Trophoblast cell (in vitro differentiated cells and primary cell): ENCODE measurements around the gene CTNNA3.
"Not testable (repeated sequence)": the region's sequence is repeated elsewhere in the genome, so short reads cannot be mapped to it uniquely, and the experiment has no call there.

Source experiments
- DNase-seq, 2 donors: peaks; one replicate each; pipeline ENCODE4 v3.0.0-alpha.2; 2016
- H2AFZ ChIP-seq: 2 replicates; pipeline ENCODE4 v1.6.1; 2013; ENCODE audit warnings: low read length, moderate library complexity, mild to moderate bottlenecking; ENCODE audit not compliant: insufficient read depth, poor library complexity
- H2AK5ac ChIP-seq: 2 replicates; pipeline ENCODE4 v1.6.1; 2013; ENCODE audit warnings: mild to moderate bottlenecking, low read length
- H2BK120ac ChIP-seq: 2 replicates; pipeline ENCODE4 v1.6.1; 2013; ENCODE audit warnings: low read length, mild to moderate bottlenecking, moderate library complexity; ENCODE audit not compliant: insufficient read depth, poor library complexity
- H2BK12ac ChIP-seq: 2 replicates; pipeline ENCODE4 v1.6.1; 2013; ENCODE audit warnings: mild to moderate bottlenecking, low read length, moderate library complexity
- H2BK5ac ChIP-seq: 2 replicates; pipeline ENCODE4 v1.6.1; 2013; ENCODE audit warnings: low read length, low read depth, moderate library complexity, mild to moderate bottlenecking; ENCODE audit not compliant: poor library complexity
- H3K14ac ChIP-seq: 2 replicates; pipeline ENCODE4 v1.6.1; 2013; ENCODE audit warnings: mild to moderate bottlenecking, low read length
- H3K18ac ChIP-seq: 2 replicates; pipeline ENCODE4 v1.6.1; 2013; ENCODE audit warnings: mild to moderate bottlenecking, low read length
- H3K23ac ChIP-seq: 2 replicates; pipeline ENCODE4 v1.6.1; 2013; ENCODE audit warnings: low read length
- H3K27ac ChIP-seq: 2 replicates; pipeline ENCODE4 v1.5.1; 2013; ENCODE audit warnings: low read depth, mild to moderate bottlenecking, inconsistent platforms, low read length, moderate library complexity
- H3K27me3 ChIP-seq: 2 replicates; pipeline ENCODE4 v1.6.1; 2013; ENCODE audit warnings: inconsistent platforms, mild to moderate bottlenecking, low read length, moderate library complexity; ENCODE audit not compliant: insufficient read depth
- H3K36me3 ChIP-seq, 2 experiments: 1 replicate in 1 of 2; 2 replicates in 1 of 2; pipeline ENCODE4 v1.6.1; 2013; ENCODE audit warnings: low read length in 2 of 2, mild to moderate bottlenecking in 2 of 2, moderate library complexity in 1 of 2; ENCODE audit not compliant: insufficient read depth in 2 of 2, control insufficient read depth in 1 of 2
- H3K4ac ChIP-seq: 2 replicates; pipeline ENCODE4 v1.6.1; 2013; ENCODE audit warnings: low read depth, mild to moderate bottlenecking, low read length, moderate library complexity
- H3K4me1 ChIP-seq, 2 experiments: 1 replicate in 1 of 2; 2 replicates in 1 of 2; pipeline ENCODE4 v1.6.1; 2013; ENCODE audit warnings: low read length in 2 of 2, mild to moderate bottlenecking in 2 of 2, moderate library complexity in 1 of 2; ENCODE audit not compliant: insufficient read depth in 2 of 2, control insufficient read depth in 1 of 2
- H3K4me2 ChIP-seq: 2 replicates; pipeline ENCODE4 v1.6.1; 2013; ENCODE audit warnings: inconsistent platforms, mild to moderate bottlenecking, low read length, moderate library complexity
- H3K4me3 ChIP-seq: 2 replicates; pipeline ENCODE4 v1.5.1; 2013; ENCODE audit warnings: mild to moderate bottlenecking, low read depth, low read length, inconsistent platforms
- H3K79me1 ChIP-seq: one replicate; pipeline ENCODE4 v1.6.1; 2013; ENCODE audit warnings: low read length
- H3K79me2 ChIP-seq: 2 replicates; pipeline ENCODE4 v1.6.1; 2013; ENCODE audit warnings: low read length, mild to moderate bottlenecking; ENCODE audit not compliant: control insufficient read depth, insufficient read depth, poor library complexity
- H3K9ac ChIP-seq: 2 replicates; pipeline ENCODE4 v1.6.1; 2013; ENCODE audit warnings: mild to moderate bottlenecking, low read length
- H3K9me3 ChIP-seq: 2 replicates; pipeline ENCODE4 v1.6.1; 2013; ENCODE audit warnings: low read depth, mild to moderate bottlenecking, control low read depth, inconsistent platforms, low read length; ENCODE audit not compliant: insufficient read depth
- H4K12ac ChIP-seq: 2 replicates; pipeline ENCODE4 v1.6.1; 2013; ENCODE audit warnings: low read depth, mild to moderate bottlenecking, low read length, moderate library complexity
- H4K8ac ChIP-seq: 2 replicates; pipeline ENCODE4 v1.6.1; 2013; ENCODE audit warnings: low read depth, mild to moderate bottlenecking, low read length, moderate library complexity
- H4K91ac ChIP-seq: one replicate; pipeline ENCODE4 v1.6.1; 2013; ENCODE audit warnings: low read depth, mild to moderate bottlenecking, low read length, moderate library complexity
- WGBS: extraction: QIAGEN DNeasy Blood & Tissue Kit; methylation state at CpG from one replicate; pipeline ENCODE4 v1.1.7; 2013; ENCODE audit warnings: missing lambda C conversion rate; ENCODE audit not compliant: insufficient read length, insufficient coverage; ENCODE audit errors: extremely low coverage; 5-methylcytosine and 5-hydroxymethylcytosine counted together

The CTNNA3 gene

DNA sequence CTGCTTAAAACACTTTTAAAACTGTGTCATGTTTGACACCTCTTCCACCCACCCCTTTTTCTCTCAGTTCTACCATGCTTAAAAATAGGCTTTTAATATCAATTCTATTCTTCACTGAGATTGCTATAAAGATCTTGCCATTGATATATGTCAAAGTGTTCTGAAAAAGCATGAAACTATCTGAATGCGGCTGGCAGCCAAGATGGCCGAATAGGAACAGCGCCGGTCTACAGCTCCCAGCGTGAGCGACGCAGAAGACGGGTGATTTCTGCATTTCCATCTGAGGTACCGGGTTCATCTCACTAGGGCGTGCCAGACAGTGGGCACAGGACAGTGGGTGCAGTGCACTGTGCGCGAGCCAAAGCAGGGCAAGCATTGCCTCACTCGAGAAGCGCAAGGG lies 137.7 kb downstream of the CTNNA3 start:
- not testable (repeated sequence) for H2BK5ac ChIP-seq, H3K9me3 ChIP-seq, H3K36me3 ChIP-seq, H2BK120ac ChIP-seq, DNase-seq, H3K4me3 ChIP-seq, H3K14ac ChIP-seq, H4K8ac ChIP-seq, H3K9ac ChIP-seq, H3K79me1 ChIP-seq, H3K27ac ChIP-seq, H3K4me2 ChIP-seq, H4K12ac ChIP-seq, H2BK12ac ChIP-seq, H3K4me1 ChIP-seq, H3K18ac ChIP-seq, H2AK5ac ChIP-seq, H2AFZ ChIP-seq, H3K79me2 ChIP-seq, H4K91ac ChIP-seq, H3K4ac ChIP-seq, H3K23ac ChIP-seq, H3K27me3 ChIP-seq
- no CpG with 5 or more reads among the region's 14 CpGs for WGBS

DNA sequence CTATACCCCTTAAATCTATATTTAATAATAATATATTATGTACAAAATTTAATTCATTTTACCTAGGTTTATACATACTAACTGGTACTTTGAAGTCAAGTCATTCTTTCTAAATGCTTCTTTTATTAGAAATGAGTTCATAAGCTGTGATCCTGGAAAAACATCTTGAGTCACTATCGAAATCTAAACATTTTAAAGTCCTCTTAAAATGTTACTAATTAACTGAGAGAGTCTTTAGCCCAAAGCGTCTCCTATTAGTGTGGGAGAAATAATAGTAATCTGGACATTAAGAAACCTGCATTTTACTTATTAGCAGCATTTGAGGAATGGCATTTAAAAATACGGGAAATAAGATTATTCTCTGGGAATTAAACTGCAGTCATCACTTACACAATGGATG lies 142.7 kb downstream of the CTNNA3 start:
- H2AK5ac ChIP-seq: no peak overlapping the region
- no peak overlapping the region for H2BK12ac ChIP-seq
- H3K23ac ChIP-seq: no peak overlapping the region
- H3K4me1 ChIP-seq: no peaks in the 10 kb centered on the region
- no peaks in the 10 kb centered on the region for H3K27me3 ChIP-seq
- H3K79me1 ChIP-seq: no peaks in the 10 kb centered on the region
- H3K79me2 ChIP-seq: no peaks in the 10 kb centered on the region
- WGBS: no CpG with 5 or more reads among the region's 3 CpGs
- no peaks in the 10 kb centered on the region for H3K9me3 ChIP-seq
- no peak overlapping the region for H4K91ac ChIP-seq
- H3K36me3 ChIP-seq: peaks cover 0 to 1% of the 10 kb centered on the region in 2 experiments
- no peak overlapping the region for H3K4ac ChIP-seq
- H2BK120ac ChIP-seq: no peak overlapping the region
- no peak overlapping the region for H3K4me2 ChIP-seq
- no peak overlapping the region for H3K18ac ChIP-seq
- H3K9ac ChIP-seq: no peak overlapping the region
- H3K27ac ChIP-seq: no peak overlapping the region
- no peak overlapping the region for H4K8ac ChIP-seq
- H2BK5ac ChIP-seq: no peak overlapping the region
- no peak overlapping the region for H3K14ac ChIP-seq
- no peak overlapping the region for H4K12ac ChIP-seq
- DNase-seq: no peak
- no peak overlapping the region for H2AFZ ChIP-seq
- no peak overlapping the region for H3K4me3 ChIP-seq

DNA sequence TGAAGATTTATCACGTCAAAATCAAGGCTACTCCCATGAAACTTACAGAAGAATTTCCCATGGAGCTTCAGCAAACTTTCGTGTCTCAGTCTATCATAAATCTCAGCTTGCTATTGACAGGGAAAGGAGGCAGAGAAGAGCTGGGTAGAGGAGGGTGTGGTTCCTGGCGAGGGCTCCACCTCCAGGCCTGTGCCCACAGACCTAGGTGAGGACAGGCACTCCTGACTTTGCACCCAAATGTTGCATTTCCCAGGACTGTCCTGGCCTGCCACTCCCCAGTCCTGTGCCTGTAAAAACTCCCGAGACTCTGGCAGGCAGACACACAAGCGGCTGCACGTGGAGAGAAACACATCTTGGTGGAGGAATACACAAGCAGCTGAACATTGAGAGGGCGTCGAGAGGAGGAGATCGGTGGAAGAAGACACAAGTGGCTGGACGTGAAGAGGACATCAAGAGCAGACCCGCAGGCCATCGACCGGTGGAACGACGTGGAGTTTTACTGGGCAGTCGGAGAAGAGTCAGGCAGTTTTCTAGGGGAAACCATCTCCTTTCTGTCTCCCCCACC lies 145.1 kb downstream of the CTNNA3 start:
- no peak overlapping the region for H2BK5ac ChIP-seq
- no peak overlapping the region for H2AFZ ChIP-seq
- no peak overlapping the region for H4K12ac ChIP-seq
- H3K23ac ChIP-seq: no peak overlapping the region
- H3K27me3 ChIP-seq: no peaks in the 10 kb centered on the region
- H2BK120ac ChIP-seq: no peak overlapping the region
- H3K4me2 ChIP-seq: no peak overlapping the region
- DNase-seq: no peak
- WGBS: no CpG with 5 or more reads among the region's 16 CpGs
- no peak overlapping the region for H4K91ac ChIP-seq
- H3K9ac ChIP-seq: no peak overlapping the region
- H3K4ac ChIP-seq: no peak overlapping the region
- no peak overlapping the region for H3K27ac ChIP-seq
- no peak overlapping the region for H2AK5ac ChIP-seq
- no peaks in the 10 kb centered on the region for H3K79me1 ChIP-seq
- no peak overlapping the region for H3K14ac ChIP-seq
- peaks cover 0 to 1% of the 10 kb centered on the region in 2 experiments for H3K36me3 ChIP-seq
- no peaks in the 10 kb centered on the region for H3K79me2 ChIP-seq
- H2BK12ac ChIP-seq: no peak overlapping the region
- H4K8ac ChIP-seq: no peak overlapping the region
- no peaks in the 10 kb centered on the region for H3K4me1 ChIP-seq
- H3K9me3 ChIP-seq: no peaks in the 10 kb centered on the region
- no peak overlapping the region for H3K4me3 ChIP-seq
- H3K18ac ChIP-seq: no peak overlapping the region

DNA sequence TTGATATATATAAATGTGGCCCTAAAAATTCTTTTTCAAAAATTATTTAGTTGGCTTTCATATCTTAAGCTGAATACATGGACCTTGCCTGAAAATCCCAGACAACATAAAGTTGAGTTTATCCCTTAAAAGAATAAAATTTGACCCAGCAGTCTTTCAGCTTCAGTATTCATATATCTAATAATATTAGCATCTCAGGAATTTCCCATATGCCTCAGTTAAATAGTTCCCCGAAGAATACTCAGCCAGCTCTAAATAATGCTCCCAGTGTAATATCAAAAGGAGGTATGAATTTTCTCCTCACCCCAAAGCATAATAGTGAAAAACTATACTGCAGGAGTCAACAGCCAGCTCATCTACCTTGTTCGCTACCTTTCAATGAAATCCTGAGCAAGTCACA lies 145.9 kb downstream of the CTNNA3 start:
- no peak overlapping the region for H3K27ac ChIP-seq
- H2BK5ac ChIP-seq: no peak overlapping the region
- H3K36me3 ChIP-seq: peaks cover 0 to 1% of the 10 kb centered on the region in 2 experiments
- no peak overlapping the region for H2AFZ ChIP-seq
- no peak overlapping the region for H3K9ac ChIP-seq
- H4K91ac ChIP-seq: no peak overlapping the region
- no peak overlapping the region for H2BK120ac ChIP-seq
- no peaks in the 10 kb centered on the region for H3K9me3 ChIP-seq
- H3K18ac ChIP-seq: no peak overlapping the region
- H3K23ac ChIP-seq: no peak overlapping the region
- no peak overlapping the region for H3K4me3 ChIP-seq
- H4K8ac ChIP-seq: no peak overlapping the region
- H3K4ac ChIP-seq: no peak overlapping the region
- no peak overlapping the region for H2AK5ac ChIP-seq
- H3K4me1 ChIP-seq: no peaks in the 10 kb centered on the region
- no peaks in the 10 kb centered on the region for H3K79me2 ChIP-seq
- H3K27me3 ChIP-seq: no peaks in the 10 kb centered on the region
- no peak overlapping the region for H2BK12ac ChIP-seq
- WGBS: no CpG with 5 or more reads among the region's 2 CpGs
- no peak overlapping the region for H4K12ac ChIP-seq
- H3K14ac ChIP-seq: no peak overlapping the region
- DNase-seq: no peak
- H3K4me2 ChIP-seq: no peak overlapping the region
- H3K79me1 ChIP-seq: no peaks in the 10 kb centered on the region
